HCT116 (cell line): ENCODE data around the gene LRRC52. TPM values are rescaled to one million over a fixed set of nuclear protein-coding genes. Genes with fewer than 3 reads are reported as not detected.

Source experiments
- ATAC-seq: fragments of 200-7000 bp; cut with Tn5 transposase; 2 replicates; pipeline ENCODE4 v1.9.1; 2020; ENCODE audit warnings: mild to moderate bottlenecking, moderate library complexity
- BruUV-seq: library from RNA; stranded (reverse); fragments of 400-500 nt; replicated peaks from 2 replicates; lab custom pipeline; 2021; lab: Mats Ljungman, UMichigan
- CTCF ChIA-PET: fragments of 300-600 bp; sonication (Branson Sonifier 250); formaldehyde crosslinking; loops from one replicate; lab custom pipeline; 2021; ENCODE audit warnings: antibody characterized with exemption; lab: Charles Lee
- POLR2A ChIA-PET: fragments of 300-600, 350-600 bp; sonication (Branson Sonifier 250); formaldehyde crosslinking; loops from one replicate; lab custom pipeline; 2021; ENCODE audit warnings: antibody characterized with exemption; lab: Charles Lee
- RAD21 ChIA-PET, 2 experiments: fragments of 300-600 bp; sonication (Branson Sonifier 250); formaldehyde crosslinking; loops; one replicate each; lab custom pipeline; 2023; ENCODE audit warnings: low total read pairs in 2 of 2; ENCODE audit not compliant: uncharacterized antibody in 2 of 2, unreplicated experiment in 2 of 2, low non-redundant PET in 1 of 2; lab: Charles Lee
- DNase-seq: peaks from one replicate; pipeline ENCODE4 v3.0.0-alpha.2; 2010; ENCODE audit warnings: low read depth, low spot score
- H2AFZ ChIP-seq: fragments of 200-600 bp; shearing (Covaris generic), sonication (generic); 2 replicates; pipeline ENCODE4 v1.6.1; 2017; ENCODE audit warnings: low read depth, mixed run types, mixed read lengths, antibody characterized with exemption, low read length; ENCODE audit not compliant: poor library complexity, severe bottlenecking
- H3K27ac ChIP-seq: 2 replicates; pipeline ENCODE4 v1.5.1; 2012; ENCODE audit warnings: low read depth, low read length
- H3K27me3 ChIP-seq: fragments of 200-600 bp; sonication (generic); 2 replicates; pipeline ENCODE4 v1.6.1; 2016; ENCODE audit warnings: mixed run types, low read length, mixed read lengths; ENCODE audit not compliant: insufficient read depth
- H3K36me3 ChIP-seq, 2 experiments: fragments of 200-500 bp in 1 of 2; fragments of 200-600 bp in 1 of 2; sonication (Bioruptor generic) in 1 of 2; sonication (generic) in 1 of 2; 2 replicates each; pipeline versions ENCODE4 v1.5.1 to v1.6.1; 2014 to 2016; ENCODE audit warnings: low read length in 2 of 2, inconsistent platforms in 1 of 2, mixed read lengths in 1 of 2, mixed run types in 1 of 2; ENCODE audit not compliant: insufficient read depth in 2 of 2, control insufficient read depth in 1 of 2
- H3K4me1 ChIP-seq, 2 experiments: fragments of 200-600 bp in 1 of 2; sonication (generic) in 1 of 2; 2 replicates each; pipeline versions ENCODE4 v1.5.1 to v1.6.1; 2012 to 2017; ENCODE audit warnings: low read length in 2 of 2, inconsistent platforms in 1 of 2, mild to moderate bottlenecking in 1 of 2, mixed read lengths in 1 of 2, mixed run types in 1 of 2, moderate library complexity in 1 of 2; ENCODE audit not compliant: insufficient read depth in 2 of 2, control insufficient read depth in 1 of 2
- H3K4me2 ChIP-seq: fragments of 200-600 bp; sonication (generic); 2 replicates; pipeline ENCODE4 v1.6.1; 2017; ENCODE audit warnings: mixed run types, low read length, mixed read lengths
- H3K4me3 ChIP-seq, 2 experiments: fragments of 200-600 bp in 1 of 2; sonication (generic) in 1 of 2; replicated peaks in 1 of 2; 2 replicates each; pipeline ENCODE4 v1.5.1; 2011 to 2016; ENCODE audit warnings: low read length in 2 of 2, control low read depth in 1 of 2, low read depth in 1 of 2, mild to moderate bottlenecking in 1 of 2, mixed read lengths in 1 of 2, mixed run types in 1 of 2
- H3K79me2 ChIP-seq: fragments of 200-600 bp; sonication (generic); 2 replicates; pipeline ENCODE4 v1.6.1; 2017; ENCODE audit warnings: mild to moderate bottlenecking, mixed run types, low read length, moderate library complexity, mixed read lengths; ENCODE audit not compliant: insufficient read depth
- H3K9ac ChIP-seq: fragments of 200-600 bp; sonication (generic); 2 replicates; pipeline ENCODE4 v1.6.1; 2016; ENCODE audit warnings: low read length, mixed read lengths
- H3K9me2 ChIP-seq: fragments of 200-600 bp; sonication (generic), shearing (Covaris generic); 2 replicates; pipeline ENCODE4 v1.6.1; 2017; ENCODE audit warnings: mixed run types, mild to moderate bottlenecking, moderate library complexity; ENCODE audit not compliant: insufficient read depth
- H3K9me3 ChIP-seq, 2 experiments: fragments of 200-500 bp in 1 of 2; fragments of 200-600 bp in 1 of 2; sonication (Bioruptor generic) in 1 of 2; sonication (generic) in 1 of 2; 2 replicates each; pipeline ENCODE4 v1.6.1; 2014 to 2017; ENCODE audit warnings: low read length in 2 of 2, mixed read lengths in 2 of 2, inconsistent platforms in 1 of 2, low read depth in 1 of 2, mild to moderate bottlenecking in 1 of 2, mixed run types in 1 of 2, moderate library complexity in 1 of 2; ENCODE audit not compliant: control insufficient read depth in 1 of 2, insufficient read depth in 1 of 2
- H4K20me1 ChIP-seq: fragments of 200-600 bp; sonication (generic), shearing (Covaris generic); 2 replicates; pipeline ENCODE4 v1.6.1; 2017; ENCODE audit warnings: mixed run types, mild to moderate bottlenecking, moderate library complexity; ENCODE audit not compliant: insufficient read depth
- CBX3 ChIP-seq: IDR thresholded peaks from 2 replicates; pipeline ENCODE4 v1.6.1; 2012; ENCODE audit warnings: low read depth
- EZH2 ChIP-seq: fragments of 200-600 bp; sonication (generic); IDR thresholded peaks from 2 replicates; pipeline ENCODE4 v1.6.1; 2017; ENCODE audit warnings: antibody characterized with exemption, mixed run types
- FOSL1 ChIP-seq: IDR thresholded peaks from 2 replicates; pipeline ENCODE4 v1.6.1; 2012; ENCODE audit warnings: low read depth
- JUND ChIP-seq: IDR thresholded peaks from 2 replicates; pipeline ENCODE4 v1.6.1; 2012
- MAX ChIP-seq: IDR thresholded peaks from 2 replicates; pipeline ENCODE4 v1.6.1; 2012
- RAD21 ChIP-seq: IDR thresholded peaks from 2 replicates; pipeline ENCODE4 v1.6.1; 2012; ENCODE audit warnings: low read depth, mild to moderate bottlenecking
- SIN3A ChIP-seq: IDR thresholded peaks from 2 replicates; pipeline ENCODE4 v1.6.1; 2012; ENCODE audit warnings: low read depth
- SP1 ChIP-seq: IDR thresholded peaks from 2 replicates; pipeline ENCODE4 v1.6.1; 2012; ENCODE audit warnings: low read depth
- TCF7L2 ChIP-seq: IDR thresholded peaks from 2 replicates; pipeline ENCODE4 v1.7.0; 2011; ENCODE audit warnings: borderline replicate concordance, inconsistent platforms; ENCODE audit not compliant: insufficient read depth, insufficient read length; ENCODE audit errors: extremely low read depth
- ZFX ChIP-seq: fragments of 450-650 bp; IDR thresholded peaks from 2 replicates; pipeline ENCODE4 v1.6.1; 2017
- intact Hi-C: fragments of 100-400 bp; cut with micrococcal nuclease; formaldehyde crosslinking; loops from 2 replicates; pipeline ENCODE4 v1.10.0; 2022
- total RNA-seq: library from RNA; stranded (reverse); gene quantifications from one replicate; pipeline ENCODE4 v1.2.1, GENCODE V29; 2021; ENCODE audit not compliant: unreplicated experiment
- TF ChIP-seq, protein P1 (sequence below): IDR thresholded peaks from 2 replicates; pipeline ENCODE4 v1.6.1; 2012
- TF ChIP-seq, protein P2 (sequence below): IDR thresholded peaks from 2 replicates; pipeline ENCODE4 v1.6.1; 2011; ENCODE audit warnings: mild to moderate bottlenecking, low read length, moderate library complexity; ENCODE audit not compliant: insufficient replicate concordance; ENCODE audit errors: extremely low read depth

Gene LRRC52
- total RNA-seq, 1 experiment from 2014 or later: not detected

GRCh38 chr1:165574295-165574694 is 30.5 kb downstream of the LRRC52 start:
- Histone ChIP-seq H3K27ac (no peak overlapping the region), H3K4me1 (no peaks in the 10 kb centered on the region), H2AFZ (no peak overlapping the region), H3K27me3 (peaks cover 67% of the 10 kb centered on the region), H3K36me3 (no peaks in the 10 kb centered on the region), H3K4me2 (no peak overlapping the region), H3K79me2 (no peaks in the 10 kb centered on the region), H3K9ac (no peak overlapping the region), H4K20me1 (no peaks in the 10 kb centered on the region), H3K9me2 (no peaks in the 10 kb centered on the region), H3K9me3 (no peaks in the 10 kb centered on the region), H3K4me3 (no peak overlapping the region)
- intact Hi-C loops: no loop called here
- DNase-seq: no peak
- RAD21 ChIA-PET: no interaction called here
- ATAC-seq: no peak
- CTCF ChIA-PET: no interaction called here
- no TSS peak for BruUV-seq
- TF ChIP-seq SP1 (no peak), TCF7L2 (no peak), RAD21 (no peak), EZH2 (no peak)
- TF ChIP-seq, protein P1, sequence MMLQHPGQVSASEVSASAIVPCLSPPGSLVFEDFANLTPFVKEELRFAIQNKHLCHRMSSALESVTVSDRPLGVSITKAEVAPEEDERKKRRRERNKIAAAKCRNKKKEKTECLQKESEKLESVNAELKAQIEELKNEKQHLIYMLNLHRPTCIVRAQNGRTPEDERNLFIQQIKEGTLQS: no peak
- TF ChIP-seq, protein P2, sequence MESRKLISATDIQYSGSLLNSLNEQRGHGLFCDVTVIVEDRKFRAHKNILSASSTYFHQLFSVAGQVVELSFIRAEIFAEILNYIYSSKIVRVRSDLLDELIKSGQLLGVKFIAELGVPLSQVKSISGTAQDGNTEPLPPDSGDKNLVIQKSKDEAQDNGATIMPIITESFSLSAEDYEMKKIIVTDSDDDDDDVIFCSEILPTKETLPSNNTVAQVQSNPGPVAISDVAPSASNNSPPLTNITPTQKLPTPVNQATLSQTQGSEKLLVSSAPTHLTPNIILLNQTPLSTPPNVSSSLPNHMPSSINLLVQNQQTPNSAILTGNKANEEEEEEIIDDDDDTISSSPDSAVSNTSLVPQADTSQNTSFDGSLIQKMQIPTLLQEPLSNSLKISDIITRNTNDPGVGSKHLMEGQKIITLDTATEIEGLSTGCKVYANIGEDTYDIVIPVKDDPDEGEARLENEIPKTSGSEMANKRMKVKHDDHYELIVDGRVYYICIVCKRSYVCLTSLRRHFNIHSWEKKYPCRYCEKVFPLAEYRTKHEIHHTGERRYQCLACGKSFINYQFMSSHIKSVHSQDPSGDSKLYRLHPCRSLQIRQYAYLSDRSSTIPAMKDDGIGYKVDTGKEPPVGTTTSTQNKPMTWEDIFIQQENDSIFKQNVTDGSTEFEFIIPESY: no peak
- POLR2A ChIA-PET: no interaction called here

- CTCF ChIA-PET: no interaction called here
- Histone ChIP-seq H3K4me2 (no peak overlapping the region), H3K4me3 (no peak overlapping the region), H3K27ac (no peak overlapping the region), H3K79me2 (no peaks in the 10 kb centered on the region), H3K27me3 (peaks cover 61% of the 10 kb centered on the region), H3K9me2 (no peaks in the 10 kb centered on the region), H3K36me3 (no peaks in the 10 kb centered on the region), H3K9ac (no peak overlapping the region), H3K9me3 (no peaks in the 10 kb centered on the region), H3K4me1 (no peaks in the 10 kb centered on the region), H2AFZ (no peak overlapping the region), H4K20me1 (no peaks in the 10 kb centered on the region)
- ATAC-seq (no peak), DNase-seq (no peak)
- no TSS peak for BruUV-seq
- RAD21 ChIA-PET: no interaction called here
- TF ChIP-seq ZFX: no peak
- no peak for TF ChIP-seq CBX3
- no peak for TF ChIP-seq EZH2
- TF ChIP-seq, protein P1: no peak
- TF ChIP-seq JUND: no peak
- TF ChIP-seq, protein P2: no peak
- no peak for TF ChIP-seq MAX
- TF ChIP-seq FOSL1: no peak
- TF ChIP-seq SIN3A: no peak
- intact Hi-C loops: no loop called here
- POLR2A ChIA-PET: no interaction called here
Observed at GRCh38 chr1:165575468-165576099, 31.8 kb downstream of the LRRC52 start.
